ENCODE results near the gene KDM4B.

DNA sequence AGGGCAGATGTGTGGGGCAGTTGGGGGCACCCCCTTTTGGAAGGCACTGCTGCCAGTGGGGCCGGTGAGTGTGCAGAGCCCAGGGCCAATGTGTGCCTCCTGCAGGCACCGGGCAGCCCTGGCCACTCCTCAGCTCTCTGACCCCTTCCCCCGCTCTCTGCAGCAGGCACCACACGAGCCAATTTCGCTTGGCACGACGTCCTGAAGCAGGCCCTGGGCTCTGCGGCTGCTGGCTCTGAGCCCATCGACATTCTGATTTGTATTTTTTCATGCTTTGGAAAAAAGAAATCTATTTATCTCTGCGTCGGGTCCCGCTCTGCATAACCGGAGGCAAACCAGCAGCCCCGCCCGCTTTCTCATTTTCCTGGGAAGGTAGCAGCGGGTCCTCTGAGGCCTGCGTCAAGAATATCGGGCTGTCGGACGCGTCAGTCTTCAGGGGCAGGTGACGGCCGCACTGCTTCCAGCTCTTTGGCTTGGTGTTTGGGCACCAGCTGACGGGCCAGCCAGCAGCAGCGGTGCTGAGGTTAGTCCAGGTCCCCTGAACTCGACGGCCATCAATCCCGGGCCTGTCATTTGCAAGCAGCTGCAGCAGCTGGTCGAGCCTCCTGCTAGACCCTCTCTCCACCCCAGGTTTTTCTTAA lies 134.3 kb downstream of the KDM4B start:
- TF ChIP-seq, protein P1, sequence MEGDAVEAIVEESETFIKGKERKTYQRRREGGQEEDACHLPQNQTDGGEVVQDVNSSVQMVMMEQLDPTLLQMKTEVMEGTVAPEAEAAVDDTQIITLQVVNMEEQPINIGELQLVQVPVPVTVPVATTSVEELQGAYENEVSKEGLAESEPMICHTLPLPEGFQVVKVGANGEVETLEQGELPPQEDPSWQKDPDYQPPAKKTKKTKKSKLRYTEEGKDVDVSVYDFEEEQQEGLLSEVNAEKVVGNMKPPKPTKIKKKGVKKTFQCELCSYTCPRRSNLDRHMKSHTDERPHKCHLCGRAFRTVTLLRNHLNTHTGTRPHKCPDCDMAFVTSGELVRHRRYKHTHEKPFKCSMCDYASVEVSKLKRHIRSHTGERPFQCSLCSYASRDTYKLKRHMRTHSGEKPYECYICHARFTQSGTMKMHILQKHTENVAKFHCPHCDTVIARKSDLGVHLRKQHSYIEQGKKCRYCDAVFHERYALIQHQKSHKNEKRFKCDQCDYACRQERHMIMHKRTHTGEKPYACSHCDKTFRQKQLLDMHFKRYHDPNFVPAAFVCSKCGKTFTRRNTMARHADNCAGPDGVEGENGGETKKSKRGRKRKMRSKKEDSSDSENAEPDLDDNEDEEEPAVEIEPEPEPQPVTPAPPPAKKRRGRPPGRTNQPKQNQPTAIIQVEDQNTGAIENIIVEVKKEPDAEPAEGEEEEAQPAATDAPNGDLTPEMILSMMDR (IDR thresholded peaks at IDR 0.05; ENCODE audit: insufficient read depth, low read length) = no peak
- TF ChIP-seq POLR2AphosphoS5 (IDR thresholded peaks at IDR 0.05; ENCODE audit: low read depth) = no peak
- TF ChIP-seq, protein P2, sequence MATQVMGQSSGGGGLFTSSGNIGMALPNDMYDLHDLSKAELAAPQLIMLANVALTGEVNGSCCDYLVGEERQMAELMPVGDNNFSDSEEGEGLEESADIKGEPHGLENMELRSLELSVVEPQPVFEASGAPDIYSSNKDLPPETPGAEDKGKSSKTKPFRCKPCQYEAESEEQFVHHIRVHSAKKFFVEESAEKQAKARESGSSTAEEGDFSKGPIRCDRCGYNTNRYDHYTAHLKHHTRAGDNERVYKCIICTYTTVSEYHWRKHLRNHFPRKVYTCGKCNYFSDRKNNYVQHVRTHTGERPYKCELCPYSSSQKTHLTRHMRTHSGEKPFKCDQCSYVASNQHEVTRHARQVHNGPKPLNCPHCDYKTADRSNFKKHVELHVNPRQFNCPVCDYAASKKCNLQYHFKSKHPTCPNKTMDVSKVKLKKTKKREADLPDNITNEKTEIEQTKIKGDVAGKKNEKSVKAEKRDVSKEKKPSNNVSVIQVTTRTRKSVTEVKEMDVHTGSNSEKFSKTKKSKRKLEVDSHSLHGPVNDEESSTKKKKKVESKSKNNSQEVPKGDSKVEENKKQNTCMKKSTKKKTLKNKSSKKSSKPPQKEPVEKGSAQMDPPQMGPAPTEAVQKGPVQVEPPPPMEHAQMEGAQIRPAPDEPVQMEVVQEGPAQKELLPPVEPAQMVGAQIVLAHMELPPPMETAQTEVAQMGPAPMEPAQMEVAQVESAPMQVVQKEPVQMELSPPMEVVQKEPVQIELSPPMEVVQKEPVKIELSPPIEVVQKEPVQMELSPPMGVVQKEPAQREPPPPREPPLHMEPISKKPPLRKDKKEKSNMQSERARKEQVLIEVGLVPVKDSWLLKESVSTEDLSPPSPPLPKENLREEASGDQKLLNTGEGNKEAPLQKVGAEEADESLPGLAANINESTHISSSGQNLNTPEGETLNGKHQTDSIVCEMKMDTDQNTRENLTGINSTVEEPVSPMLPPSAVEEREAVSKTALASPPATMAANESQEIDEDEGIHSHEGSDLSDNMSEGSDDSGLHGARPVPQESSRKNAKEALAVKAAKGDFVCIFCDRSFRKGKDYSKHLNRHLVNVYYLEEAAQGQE (IDR thresholded peaks at IDR 0.05; ENCODE audit: insufficient replicate concordance, low read depth) = no peak
